Suprapubic skin (tissue), 3 donors: ENCODE measurements around the gene RFC5.

Experiments used
- POLR2AphosphoS5 ChIP-seq, 3 donors: sonication (generic); formaldehyde crosslinking; IDR thresholded peaks; one replicate each; pipeline ENCODE4 v1.6.1; 2017; ENCODE audit warnings: antibody characterized with exemption in 3 of 3
- TF ChIP-seq, protein P1 (sequence below), 2 donors: fragments of 200-600 bp in 1 of 2; fragments of 450-650 bp in 1 of 2; sonication (generic) in 1 of 2; IDR thresholded peaks; one replicate each; pipeline ENCODE4 v1.5.1; 2016 to 2019; ENCODE audit warnings: antibody characterized with exemption in 2 of 2, mild to moderate bottlenecking in 1 of 2, moderate library complexity in 1 of 2

GRCh38 chr12:118059341-118060191 lies 43.1 kb downstream of the RFC5 start:
- TF ChIP-seq POLR2AphosphoS5 (IDR thresholded peaks at IDR 0.05): no peak
- TF ChIP-seq, protein P1, sequence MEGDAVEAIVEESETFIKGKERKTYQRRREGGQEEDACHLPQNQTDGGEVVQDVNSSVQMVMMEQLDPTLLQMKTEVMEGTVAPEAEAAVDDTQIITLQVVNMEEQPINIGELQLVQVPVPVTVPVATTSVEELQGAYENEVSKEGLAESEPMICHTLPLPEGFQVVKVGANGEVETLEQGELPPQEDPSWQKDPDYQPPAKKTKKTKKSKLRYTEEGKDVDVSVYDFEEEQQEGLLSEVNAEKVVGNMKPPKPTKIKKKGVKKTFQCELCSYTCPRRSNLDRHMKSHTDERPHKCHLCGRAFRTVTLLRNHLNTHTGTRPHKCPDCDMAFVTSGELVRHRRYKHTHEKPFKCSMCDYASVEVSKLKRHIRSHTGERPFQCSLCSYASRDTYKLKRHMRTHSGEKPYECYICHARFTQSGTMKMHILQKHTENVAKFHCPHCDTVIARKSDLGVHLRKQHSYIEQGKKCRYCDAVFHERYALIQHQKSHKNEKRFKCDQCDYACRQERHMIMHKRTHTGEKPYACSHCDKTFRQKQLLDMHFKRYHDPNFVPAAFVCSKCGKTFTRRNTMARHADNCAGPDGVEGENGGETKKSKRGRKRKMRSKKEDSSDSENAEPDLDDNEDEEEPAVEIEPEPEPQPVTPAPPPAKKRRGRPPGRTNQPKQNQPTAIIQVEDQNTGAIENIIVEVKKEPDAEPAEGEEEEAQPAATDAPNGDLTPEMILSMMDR (IDR thresholded peaks at IDR 0.05): no peak
